Fibroblast of skin of back (primary cell): ENCODE data around the gene TRABD.
A peak's percentile ranks its signal among the peaks of the same experiment; 100 is the strongest.
"Not testable (repeated sequence)": the region's sequence is repeated elsewhere in the genome, so short reads cannot be mapped to it uniquely, and the experiment has no call there.

ENCODE experiments used
- DNase-seq: peaks from one replicate; pipeline ENCODE4 v3.0.0-alpha.2; 2013

TRABD gene

GRCh38 chr22:50204571-50204970, 18.9 kb downstream of the TRABD start:
- DNase-seq: no peak

GRCh38 chr22:50204998-50205397, 19.3 kb downstream of the TRABD start:
- not testable (repeated sequence) for DNase-seq

GRCh38 chr22:50205781-50206569, 20.3 kb downstream of the TRABD start:
- DNase-seq: no peak

GRCh38 chr22:50206599-50206998, 20.9 kb downstream of the TRABD start:
- peak; percentile 28 for DNase-seq

- DNase-seq: no peak
Measured at GRCh38 chr22:50207383-50208140, 21.8 kb downstream of the TRABD start.

GRCh38 chr22:50208430-50208938, 22.8 kb downstream of the TRABD start:
- no peak for DNase-seq

GRCh38 chr22:50208939-50209892, 23.5 kb downstream of the TRABD start:
- no peak for DNase-seq

- DNase-seq: peak; percentile 59
Measured at GRCh38 chr22:50209893-50210292, 24.2 kb downstream of the TRABD start.

- no peak for DNase-seq
Measured at GRCh38 chr22:50210378-50211139, 24.8 kb downstream of the TRABD start.

- DNase-seq: no peak
Measured at GRCh38 chr22:50211147-50211546, 25.4 kb downstream of the TRABD start.

GRCh38 chr22:50213263-50213662, 27.6 kb downstream of the TRABD start:
- DNase-seq: no peak

- no peak for DNase-seq
Measured at GRCh38 chr22:50215297-50216054, 29.8 kb downstream of the TRABD start.

GRCh38 chr22:50216055-50216683, 30.5 kb downstream of the TRABD start:
- DNase-seq: no peak

GRCh38 chr22:50216684-50217520, 31.2 kb downstream of the TRABD start:
- DNase-seq: no peak

- DNase-seq: no peak
Measured at GRCh38 chr22:50217543-50218152, 31.9 kb downstream of the TRABD start.

- DNase-seq: no peak
Measured at GRCh38 chr22:50218153-50218995, 32.7 kb downstream of the TRABD start.

GRCh38 chr22:50218996-50219727, 33.4 kb downstream of the TRABD start:
- DNase-seq: peak; percentile 69
